NCI-H2107 treated with DMSO at 0.1 percent for 48 hours (cell line): Measurements from ENCODE around the gene NR2C2.

Experiments used
- DNase-seq: peaks from one replicate; lab custom pipeline; 2025; ENCODE audit not compliant: unreplicated experiment; lab: John Stamatoyannopoulos, UW

The NR2C2 gene

DNA sequence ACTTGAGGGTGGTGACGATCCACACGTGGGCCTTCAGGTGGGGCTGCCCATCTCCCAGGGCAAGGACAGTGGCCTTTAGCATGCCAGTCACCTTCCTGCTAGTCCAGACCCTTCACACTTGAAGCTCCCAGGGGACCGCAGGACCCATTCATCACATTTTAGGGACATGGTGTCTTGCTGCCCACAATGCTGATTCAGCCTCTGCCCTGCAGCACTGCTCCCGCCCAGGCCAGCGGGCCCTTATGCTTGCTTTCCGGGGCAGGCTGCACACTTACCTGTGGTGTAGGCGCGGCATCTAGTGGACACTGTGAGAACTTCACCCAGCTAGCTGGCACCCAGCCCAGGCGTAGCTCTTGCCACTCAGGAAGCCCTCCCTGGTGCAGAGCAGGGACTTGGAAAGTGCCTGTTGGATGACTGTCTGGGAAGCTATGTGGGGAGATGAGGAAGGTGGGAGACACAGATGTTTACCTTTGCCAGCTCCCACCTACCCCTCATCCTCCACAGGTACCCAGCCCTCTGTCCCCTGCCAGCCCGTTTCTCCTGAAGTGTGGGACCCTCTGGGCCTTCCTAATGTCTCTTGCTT, 26.3 kb upstream of the NR2C2 start:
- DNase-seq, result peak; percentile 52

- no peak for DNase-seq
These were observed 25.3 kb upstream of the NR2C2 start for GRCh38 chr3:14921811-14922705.

DNA sequence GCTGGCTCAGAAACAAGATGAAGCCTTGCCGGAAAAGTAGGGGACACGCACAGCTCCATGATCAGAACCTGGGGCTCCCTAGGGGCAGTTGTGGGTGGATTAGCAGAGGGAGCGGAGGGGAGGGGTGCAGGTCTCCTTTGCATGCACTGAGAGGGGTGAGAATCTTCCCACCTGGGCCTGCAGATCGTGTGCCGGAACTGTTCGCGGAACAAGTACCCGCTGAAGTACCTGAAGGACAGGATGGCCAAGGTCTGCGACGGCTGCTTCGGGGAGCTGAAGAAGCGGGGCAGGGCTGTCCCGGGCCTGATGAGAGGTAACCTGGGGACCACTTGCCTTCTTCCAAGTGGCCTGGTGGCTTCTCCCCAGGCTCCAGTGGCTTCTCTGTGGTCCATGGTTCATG, 24.5 kb upstream of the NR2C2 start:
- DNase-seq, result no peak

GRCh38 chr3:14923476-14923875, 23.9 kb upstream of the NR2C2 start:
- DNase-seq, result no peak

GRCh38 chr3:14925729-14926591, 21.4 kb upstream of the NR2C2 start:
- DNase-seq, result peak; percentile 30

GRCh38 chr3:14926592-14926991, 20.8 kb upstream of the NR2C2 start:
- no peak for DNase-seq

DNA sequence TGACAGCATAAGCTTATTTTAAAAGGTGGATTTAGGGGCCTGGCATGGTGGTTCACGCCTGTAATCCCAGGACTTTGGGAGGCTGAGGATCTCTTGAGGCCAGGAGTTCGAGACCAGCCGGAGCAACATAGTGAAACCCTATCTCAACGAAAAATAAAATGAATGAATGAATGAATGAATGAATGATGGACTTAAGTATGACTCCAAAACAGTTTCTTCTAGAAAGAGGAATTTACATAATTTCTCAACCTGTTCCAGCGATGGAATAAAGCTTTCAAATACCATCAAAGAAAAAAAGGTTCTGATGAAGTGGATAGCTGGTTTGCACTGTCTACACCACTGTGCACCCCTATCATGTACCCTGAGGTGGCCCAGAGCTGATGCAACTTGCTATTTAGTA, 20.1 kb upstream of the NR2C2 start:
- no peak for DNase-seq

DNA sequence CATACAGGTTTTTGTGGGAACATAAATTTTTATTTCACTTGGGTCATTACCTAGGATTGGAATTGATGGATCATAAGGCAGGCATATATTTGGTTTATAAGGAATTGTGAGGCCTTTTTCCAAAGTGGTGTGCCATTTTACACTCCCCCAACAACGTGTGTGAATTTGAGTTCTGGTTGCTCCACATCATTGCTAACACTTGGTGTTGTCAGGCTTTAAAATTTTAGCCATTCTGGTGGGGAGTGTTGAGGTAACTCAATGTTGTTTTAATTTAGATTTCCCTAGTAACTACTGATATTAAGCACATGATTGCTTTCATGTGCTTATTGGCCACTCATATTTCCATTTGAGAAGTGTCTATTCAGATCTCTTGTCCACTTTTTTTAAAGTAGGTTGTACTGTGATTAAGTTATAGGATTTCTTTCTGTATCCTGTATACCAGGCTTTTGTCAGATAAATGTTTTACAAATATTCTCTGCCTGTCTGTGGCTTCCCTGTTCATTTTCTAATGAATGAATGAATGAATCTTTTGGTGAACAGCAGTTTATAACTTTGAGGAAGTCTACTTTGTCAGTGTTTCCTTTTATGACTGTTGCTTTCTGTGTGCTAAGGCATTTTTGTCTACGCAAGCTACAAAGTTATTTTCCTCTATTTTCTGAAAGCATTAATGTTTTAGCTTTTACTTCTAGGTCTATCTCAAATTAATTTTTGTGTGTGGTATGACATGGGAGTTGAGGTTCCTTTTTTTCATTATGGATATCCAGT, 17.9 kb upstream of the NR2C2 start:
- no peak for DNase-seq

- no peak for DNase-seq
These were observed 13.5 kb upstream of the NR2C2 start for GRCh38 chr3:14933820-14934425.

DNA sequence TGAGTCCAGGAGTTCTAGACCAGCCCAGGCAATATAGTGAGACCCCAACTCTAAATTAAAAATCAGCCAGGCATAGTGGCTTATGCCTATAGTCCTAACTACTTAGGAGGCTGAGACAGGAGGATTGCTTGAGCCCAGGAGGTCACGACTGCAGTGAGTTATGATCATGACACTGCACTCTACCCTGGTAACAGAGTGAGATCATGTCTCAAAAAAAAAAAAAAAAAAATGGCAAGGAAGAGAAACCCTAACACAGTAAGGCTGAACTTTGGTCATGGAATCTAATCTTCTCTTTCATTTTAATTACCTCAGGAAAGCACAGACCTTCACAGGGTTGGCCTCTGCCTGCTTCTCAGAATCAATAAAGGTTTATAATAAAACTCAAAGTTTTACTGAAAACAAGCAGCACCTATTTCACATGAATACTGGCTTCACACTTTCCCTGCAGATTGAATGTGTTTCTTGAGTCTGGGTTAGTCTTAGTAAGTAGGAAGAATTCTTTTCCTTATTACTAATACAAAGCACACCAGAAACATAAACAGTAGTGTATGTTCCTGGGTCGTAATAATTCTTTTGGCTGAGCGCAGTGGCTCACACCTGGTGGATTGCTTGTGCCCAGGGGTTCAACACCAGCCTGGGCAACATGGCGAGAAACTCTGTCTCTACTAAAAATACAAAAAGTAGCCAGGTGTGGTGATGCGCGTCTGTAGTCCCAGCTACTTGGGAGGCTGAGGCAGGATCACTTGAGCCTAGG, 11.6 kb upstream of the NR2C2 start:
- no peak for DNase-seq

- DNase-seq, result no peak
These were observed 8.4 kb upstream of the NR2C2 start for GRCh38 chr3:14938954-14939353.

- DNase-seq, result no peak
These were observed 5.5 kb upstream of the NR2C2 start for GRCh38 chr3:14941871-14942270.

GRCh38 chr3:14943042-14943441, 4.3 kb upstream of the NR2C2 start:
- DNase-seq, result no peak

- no peak for DNase-seq
These were observed 1.1 kb upstream of the NR2C2 start for GRCh38 chr3:14946236-14946635.

DNA sequence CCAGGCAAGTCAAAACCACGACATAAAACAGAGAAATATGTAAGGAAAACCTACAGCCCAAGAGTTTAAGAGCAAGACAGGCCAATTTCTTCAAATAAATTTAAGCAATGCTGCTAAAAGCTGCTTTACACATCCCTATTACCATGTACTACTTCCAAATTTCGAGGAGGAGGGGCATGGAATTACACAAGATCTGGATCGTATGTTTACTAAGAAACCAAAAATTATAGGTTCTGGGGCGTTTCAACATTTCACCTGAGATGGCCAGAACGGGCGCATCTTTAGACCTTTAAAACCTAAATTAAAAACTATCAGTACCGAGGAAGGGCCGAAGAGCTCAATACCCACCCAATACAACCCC, 664 bp upstream of the NR2C2 start:
- no peak for DNase-seq

GRCh38 chr3:14947886-14948608, 664 bp downstream of the NR2C2 start:
- peak; percentile 57 for DNase-seq

- peak; percentile 37 for DNase-seq
These were observed 1.2 kb downstream of the NR2C2 start for GRCh38 chr3:14948609-14949038.

DNA sequence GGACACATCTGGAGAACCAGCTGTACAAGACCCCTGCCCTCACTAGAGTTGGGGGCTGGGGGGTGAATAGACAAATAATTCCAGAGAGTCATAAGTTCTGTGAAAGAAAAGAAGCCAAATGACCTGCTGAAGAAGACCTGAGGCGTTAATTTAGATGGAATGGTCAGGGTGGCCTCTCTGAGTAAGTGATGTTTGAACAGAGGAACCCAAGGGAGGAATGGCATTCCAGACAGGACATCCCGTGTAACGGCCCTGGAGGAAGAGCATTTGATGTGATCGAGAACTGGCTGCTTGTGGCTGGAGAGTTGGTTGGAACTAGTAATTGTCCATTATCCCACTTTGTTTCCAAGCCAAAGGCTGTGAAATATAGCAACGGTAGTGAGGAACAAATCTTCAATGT, 1.7 kb downstream of the NR2C2 start:
- no peak for DNase-seq

DNA sequence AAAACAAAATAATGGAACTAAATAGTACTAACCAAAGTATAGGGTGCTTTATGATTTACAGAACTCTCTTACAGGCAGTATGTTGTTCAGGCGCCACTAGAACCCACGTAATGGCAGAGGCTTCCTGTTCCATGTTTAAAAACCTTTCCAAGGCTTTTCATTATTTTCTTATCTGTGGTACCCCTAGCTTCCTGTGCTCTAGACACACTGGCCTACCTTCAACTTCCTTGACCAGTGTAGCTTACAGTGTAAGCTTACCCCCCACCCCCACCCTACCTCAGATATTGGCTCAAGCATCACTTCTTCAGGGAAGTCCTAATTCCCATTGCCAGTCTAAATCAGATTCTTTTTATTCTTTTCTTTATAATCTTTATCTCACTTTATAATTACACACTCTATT, 2.9 kb downstream of the NR2C2 start:
- no peak for DNase-seq
